Activated CD8-positive, alpha-beta T cell treated with anti-CD3 and anti-CD28 coated beads, Interleukin-2, amount 10 ng/mL, durations not matched to agents 7 days and 5 days (primary cell): ENCODE results near the gene TDRD12. TPM values are rescaled to one million over a fixed set of nuclear protein-coding genes. Genes with fewer than 3 reads are reported as not detected.
"Not testable (repeated sequence)": the region's sequence is repeated elsewhere in the genome, so short reads cannot be mapped to it uniquely, and the experiment has no call there.

Source experiments
- ATAC-seq: fragments of 150-1000 bp; cut with Tn5 transposase; one replicate; pipeline ENCODE4 v1.10.0; 2021; ENCODE audit warnings: moderate library complexity
- CTCF ChIA-PET: fragments of 350-600 bp; sonication (Branson Sonifier 250); formaldehyde crosslinking; loops from one replicate; lab custom pipeline; 2021; ENCODE audit warnings: antibody characterized with exemption; lab: Charles Lee
- POLR2A ChIA-PET: fragments of 350-600 bp; sonication (Branson Sonifier 250); formaldehyde crosslinking; loops from one replicate; lab custom pipeline; 2021; ENCODE audit warnings: antibody characterized with exemption; lab: Charles Lee
- DNase-seq: peaks from one replicate; pipeline ENCODE4 v3.0.0-alpha.2; 2020
- H3K27ac Mint-ChIP-seq: one replicate; pipeline ENCODE4 v1.8.0; 2021; ENCODE audit warnings: mild to moderate bottlenecking, mixed read lengths
- H3K27me3 Mint-ChIP-seq: one replicate; pipeline ENCODE4 v1.8.0; 2021; ENCODE audit warnings: low read depth, mixed read lengths
- H3K36me3 Mint-ChIP-seq: one replicate; pipeline ENCODE4 v1.8.0; 2021; ENCODE audit warnings: low read depth, mixed read lengths
- H3K4me1 Mint-ChIP-seq: one replicate; pipeline ENCODE4 v1.8.0; 2021; ENCODE audit warnings: low read depth, mixed read lengths
- H3K4me3 Mint-ChIP-seq: one replicate; pipeline ENCODE4 v1.8.0; 2021; ENCODE audit warnings: mild to moderate bottlenecking, mixed read lengths
- H3K9me3 Mint-ChIP-seq: one replicate; pipeline ENCODE4 v1.8.0; 2022; ENCODE audit warnings: mixed read lengths; ENCODE audit not compliant: insufficient read depth
- total RNA-seq, 2 experiments: library from RNA; stranded (reverse); gene quantifications; one replicate each; pipeline ENCODE4 v1.2.3, GENCODE V29; 2021

Gene TDRD12
- total RNA-seq, 2 experiments from 2014 or later, result 0.10 to 0.21 TPM

GRCh38 chr19:32717496-32717895 lies 2.1 kb upstream of the TDRD12 start:
- H3K27ac Mint-ChIP-seq, result no peak overlapping the region
- H3K27me3 Mint-ChIP-seq, result no peaks in the 10 kb centered on the region
- H3K4me1 Mint-ChIP-seq, result no peaks in the 10 kb centered on the region
- DNase-seq (no peak), ATAC-seq (no peak)
- POLR2A ChIA-PET, result interaction anchor here (0.6 kb wide), 1 partner anchor 88 kb away, joined by 3 read pairs; no protein-coding TSS in a partner anchor
- CTCF ChIA-PET, result interaction anchor here (1.1 kb wide), 1 partner anchor 21 kb away, joined by 4 read pairs; no protein-coding TSS in a partner anchor
- H3K9me3 Mint-ChIP-seq, result no peaks in the 10 kb centered on the region
- H3K36me3 Mint-ChIP-seq, result peaks cover 31% of the 10 kb centered on the region
- no peak overlapping the region for H3K4me3 Mint-ChIP-seq

DNA sequence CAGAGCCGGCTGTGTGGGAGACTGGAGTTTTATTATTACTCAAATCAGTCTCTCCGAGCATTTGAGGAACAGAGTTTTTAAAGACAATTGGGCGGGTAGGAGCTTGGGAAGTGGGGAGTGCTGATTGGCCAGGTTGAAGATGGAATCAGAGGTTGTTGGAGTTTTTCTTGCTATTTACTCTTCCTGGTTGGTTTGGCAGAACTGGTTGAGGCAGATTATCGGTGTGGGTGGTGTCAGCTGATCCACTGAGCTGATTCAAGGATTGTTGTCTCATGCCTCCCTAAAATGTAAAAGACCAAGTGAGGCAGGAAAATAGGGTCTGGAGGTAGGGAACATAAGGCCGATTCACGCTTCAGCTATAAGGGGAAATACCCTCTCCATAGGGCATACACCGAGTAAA lies 1.3 kb upstream of the TDRD12 start:
- Mint-ChIP-seq H3K4me3 (no peak overlapping the region), H3K9me3 (no peaks in the 10 kb centered on the region)
- POLR2A ChIA-PET, result no interaction called here

DNA sequence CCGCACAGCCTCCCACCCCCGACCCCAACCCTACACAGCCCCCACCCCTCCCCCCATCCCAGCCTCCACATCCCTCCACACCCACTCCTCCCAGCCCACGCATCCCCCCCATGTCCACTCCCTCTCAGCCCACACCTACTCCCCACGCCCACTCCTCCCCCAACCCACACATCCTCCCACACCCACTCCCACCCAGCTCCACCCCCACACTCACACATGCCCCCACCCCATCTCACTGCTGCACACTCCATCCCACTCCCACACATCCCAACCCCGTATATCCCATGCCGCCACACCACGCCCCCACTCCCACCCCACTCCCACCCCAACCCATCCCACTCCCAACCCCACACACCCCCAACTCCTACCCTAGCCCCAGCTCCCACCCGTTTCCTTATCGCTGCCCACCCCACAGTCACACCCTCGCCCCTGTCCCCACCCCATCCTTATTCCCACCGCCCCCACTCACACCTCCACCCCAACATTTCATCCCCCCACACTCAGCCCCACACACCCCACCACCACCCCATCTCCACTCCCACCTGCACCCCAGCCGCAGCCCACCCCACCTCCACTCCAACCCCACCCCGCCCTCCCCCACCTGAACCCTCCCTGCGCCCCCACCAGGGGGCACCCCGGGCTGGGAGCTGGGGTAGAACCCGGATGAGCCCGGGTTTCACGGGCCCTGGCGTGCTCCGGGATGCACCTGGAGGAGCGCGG lies 809 bp downstream of the TDRD12 start:
- ChIA-PET CTCF (no interaction called here), POLR2A (no interaction called here)
- H3K9me3 Mint-ChIP-seq, result no peaks in the 10 kb centered on the region
- ATAC-seq, result no peak
- peaks cover 12% of the 10 kb centered on the region for H3K36me3 Mint-ChIP-seq
- no peak for DNase-seq
- H3K27me3 Mint-ChIP-seq, result no peaks in the 10 kb centered on the region
- H3K27ac Mint-ChIP-seq, result no peak overlapping the region
- H3K4me1 Mint-ChIP-seq, result no peaks in the 10 kb centered on the region
- no peak overlapping the region for H3K4me3 Mint-ChIP-seq

More for the DNA sequence above, 1.3 kb upstream of the TDRD12 start:
- DNase-seq (no peak), ATAC-seq (no peak)
- Mint-ChIP-seq H3K27me3 (no peaks in the 10 kb centered on the region), H3K27ac (peak overlapping the region; percentile 54), H3K36me3 (peaks cover 26% of the 10 kb centered on the region), H3K4me1 (no peaks in the 10 kb centered on the region)
- CTCF ChIA-PET, result interaction anchor here (1.1 kb wide), 1 partner anchor 20 kb away, joined by 4 read pairs; no protein-coding TSS in a partner anchor

DNA sequence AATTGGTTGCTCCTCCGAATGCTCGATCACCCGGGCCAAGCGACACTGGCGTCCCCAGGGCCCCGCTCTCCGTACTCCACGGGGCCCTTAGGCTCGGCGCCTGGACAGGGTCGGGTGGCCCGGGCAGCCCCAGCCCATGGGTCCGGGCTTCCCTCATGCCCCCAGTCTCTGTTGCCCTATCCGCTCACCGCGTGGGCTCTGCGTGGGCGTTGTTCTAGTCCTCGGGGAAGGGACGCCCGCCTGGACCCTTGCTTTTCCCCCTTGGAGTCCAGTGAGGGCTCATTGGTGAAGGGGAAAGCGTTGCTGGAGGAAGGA lies 1.3 kb downstream of the TDRD12 start:
- H3K27ac Mint-ChIP-seq, result no peak overlapping the region
- H3K27me3 Mint-ChIP-seq, result no peaks in the 10 kb centered on the region
- POLR2A ChIA-PET, result no interaction called here
- CTCF ChIA-PET, result no interaction called here
- peaks cover 11% of the 10 kb centered on the region for H3K36me3 Mint-ChIP-seq
- H3K4me3 Mint-ChIP-seq, result no peak overlapping the region
- H3K4me1 Mint-ChIP-seq, result no peaks in the 10 kb centered on the region
- no peaks in the 10 kb centered on the region for H3K9me3 Mint-ChIP-seq
- no peak for ATAC-seq
- DNase-seq, result no peak

GRCh38 chr19:32735936-32736335 lies 16.4 kb downstream of the TDRD12 start:
- H3K36me3 Mint-ChIP-seq, result no peaks in the 10 kb centered on the region
- CTCF ChIA-PET, result interaction anchor here (1.4 kb wide), 1 partner anchor 136 kb away, joined by 3 read pairs; no protein-coding TSS in a partner anchor
- H3K9me3 Mint-ChIP-seq, result no peaks in the 10 kb centered on the region
- POLR2A ChIA-PET, result no interaction called here
- ATAC-seq (no peak), DNase-seq (no peak)
- H3K4me1 Mint-ChIP-seq, result no peaks in the 10 kb centered on the region
- peaks cover 5% of the 10 kb centered on the region for H3K27me3 Mint-ChIP-seq
- no peak overlapping the region for H3K4me3 Mint-ChIP-seq
- no peak overlapping the region for H3K27ac Mint-ChIP-seq

DNA sequence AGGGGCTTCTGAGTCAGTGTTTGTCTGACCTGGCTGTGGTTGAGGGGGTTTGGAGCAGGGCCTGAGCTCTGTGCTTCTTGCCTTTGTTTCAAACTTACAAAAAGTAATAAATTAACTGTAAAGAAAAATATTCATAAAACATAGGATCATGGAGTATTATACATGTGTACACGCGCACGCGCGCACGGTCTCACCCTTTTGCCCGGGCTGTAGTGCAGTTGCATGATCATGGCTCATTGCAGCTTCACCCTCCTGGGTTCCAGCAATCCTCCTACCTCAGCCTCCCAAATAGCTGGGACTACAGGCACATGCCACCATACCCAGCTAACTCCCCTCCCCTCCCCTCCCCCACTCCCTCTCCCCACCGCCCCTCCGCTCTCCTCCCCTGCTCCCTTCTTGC lies 23.5 kb downstream of the TDRD12 start:
- H3K9me3 Mint-ChIP-seq, result no peaks in the 10 kb centered on the region
- H3K27me3 Mint-ChIP-seq, result peaks cover 5% of the 10 kb centered on the region
- no peak overlapping the region for H3K4me3 Mint-ChIP-seq
- CTCF ChIA-PET, result no interaction called here
- no peaks in the 10 kb centered on the region for H3K36me3 Mint-ChIP-seq
- no peak overlapping the region for H3K27ac Mint-ChIP-seq
- POLR2A ChIA-PET, result no interaction called here
- ATAC-seq, result no peak
- no peak for DNase-seq
- no peaks in the 10 kb centered on the region for H3K4me1 Mint-ChIP-seq

- Mint-ChIP-seq H3K9me3 (no peaks in the 10 kb centered on the region), H3K27me3 (peaks cover 5% of the 10 kb centered on the region), H3K27ac (no peak overlapping the region), H3K4me3 (no peak overlapping the region), H3K4me1 (no peaks in the 10 kb centered on the region), H3K36me3 (no peaks in the 10 kb centered on the region)
- DNase-seq, result no peak
- ChIA-PET POLR2A (no interaction called here), CTCF (no interaction called here)
- no peak for ATAC-seq
Measured at GRCh38 chr19:32743447-32743846, 23.9 kb downstream of the TDRD12 start.

GRCh38 chr19:32744555-32745325 lies 25.2 kb downstream of the TDRD12 start:
- Mint-ChIP-seq H3K27me3 (peaks cover 6% of the 10 kb centered on the region), H3K9me3 (no peaks in the 10 kb centered on the region), H3K27ac (no peak overlapping the region), H3K4me3 (no peak overlapping the region), H3K4me1 (no peaks in the 10 kb centered on the region), H3K36me3 (no peaks in the 10 kb centered on the region)
- POLR2A ChIA-PET, result no interaction called here
- no peak for ATAC-seq
- CTCF ChIA-PET, result no interaction called here
- DNase-seq, result no peak

DNA sequence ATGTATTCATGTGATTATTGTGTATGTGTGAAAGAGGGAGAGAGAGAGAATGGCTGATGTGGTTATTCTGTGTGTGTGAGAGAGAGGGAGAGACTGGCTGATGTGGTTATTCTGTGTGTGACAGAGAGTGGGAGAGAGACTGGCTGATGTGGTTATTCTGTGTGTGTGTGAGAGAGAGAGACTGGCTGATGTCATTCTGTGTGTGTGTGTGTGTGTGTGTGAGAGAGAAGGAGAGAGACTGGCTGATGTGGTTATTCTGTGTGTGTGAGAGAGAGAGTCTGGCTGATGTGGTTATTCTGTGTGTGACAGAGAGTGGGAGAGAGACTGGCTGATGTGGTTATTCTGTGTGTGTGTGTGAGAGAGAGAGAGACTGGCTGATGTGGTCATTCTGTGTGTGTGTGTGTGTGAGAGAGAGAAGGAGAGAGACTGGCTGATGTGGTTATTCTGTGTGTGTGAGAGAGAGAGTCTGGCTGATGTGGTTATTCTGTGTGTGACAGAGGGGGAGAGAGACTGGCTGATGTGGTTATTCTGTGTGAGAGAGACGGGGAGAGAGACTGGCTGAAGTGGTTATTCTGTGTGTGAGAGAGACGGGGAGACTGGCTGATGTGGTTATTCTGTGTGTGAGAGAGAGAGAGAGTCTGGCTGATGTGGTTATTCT lies 26.2 kb downstream of the TDRD12 start:
- ATAC-seq, H3K27me3 Mint-ChIP-seq, H3K27ac Mint-ChIP-seq, CTCF ChIA-PET, H3K4me3 Mint-ChIP-seq, H3K4me1 Mint-ChIP-seq, DNase-seq, POLR2A ChIA-PET, H3K36me3 Mint-ChIP-seq, H3K9me3 Mint-ChIP-seq: not testable (repeated sequence)

GRCh38 chr19:32746631-32747196 lies 27.1 kb downstream of the TDRD12 start:
- H3K9me3 Mint-ChIP-seq, H3K27ac Mint-ChIP-seq, H3K4me1 Mint-ChIP-seq, CTCF ChIA-PET, DNase-seq, H3K4me3 Mint-ChIP-seq, ATAC-seq, H3K36me3 Mint-ChIP-seq: not testable (repeated sequence)
- POLR2A ChIA-PET, result interaction anchor here (0.6 kb wide), 1 partner anchor 55 kb away, joined by 3 read pairs; no protein-coding TSS in a partner anchor
- H3K27me3 Mint-ChIP-seq, result peaks cover 14% of the 10 kb centered on the region

DNA sequence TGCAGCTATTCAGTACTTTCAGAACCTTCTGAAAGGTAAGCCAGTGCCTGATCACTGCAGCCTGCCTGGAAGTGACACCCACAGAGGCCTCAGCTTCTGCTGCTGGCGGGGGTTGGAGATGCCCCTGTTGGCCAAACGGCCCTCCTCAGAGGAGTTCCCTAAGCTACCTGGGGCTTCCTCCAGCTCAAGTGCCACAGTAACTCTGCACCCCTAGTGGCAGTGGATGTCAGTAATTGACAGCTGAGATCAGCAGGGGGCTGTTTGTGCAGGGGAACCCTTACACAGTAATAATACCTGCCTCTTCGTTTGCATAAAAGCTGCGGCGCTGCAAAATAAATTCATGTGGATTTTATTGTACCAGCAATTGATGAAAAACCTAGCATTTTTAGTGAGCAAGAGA lies 28.9 kb downstream of the TDRD12 start:
- no peaks in the 10 kb centered on the region for H3K9me3 Mint-ChIP-seq
- peaks cover 14% of the 10 kb centered on the region for H3K27me3 Mint-ChIP-seq
- no peaks in the 10 kb centered on the region for H3K4me1 Mint-ChIP-seq
- no peak overlapping the region for H3K4me3 Mint-ChIP-seq
- H3K36me3 Mint-ChIP-seq, result no peaks in the 10 kb centered on the region
- CTCF ChIA-PET, result interaction anchor here (1.3 kb wide), 1 partner anchor 80 kb away, joined by 3 read pairs; no protein-coding TSS in a partner anchor
- H3K27ac Mint-ChIP-seq, result no peak overlapping the region
- no peak for DNase-seq
- no peak for ATAC-seq
- POLR2A ChIA-PET, result no interaction called here
